Activated T-cell treated with anti-CD3 and anti-CD28 coated beads for 24 hours (primary cell): Measurements from ENCODE around the gene SLIT1.

Experiments used
- DNase-seq: peaks from one replicate; pipeline ENCODE4 v3.0.0-alpha.2; 2020; ENCODE audit warnings: low read depth

The SLIT1 gene

DNA sequence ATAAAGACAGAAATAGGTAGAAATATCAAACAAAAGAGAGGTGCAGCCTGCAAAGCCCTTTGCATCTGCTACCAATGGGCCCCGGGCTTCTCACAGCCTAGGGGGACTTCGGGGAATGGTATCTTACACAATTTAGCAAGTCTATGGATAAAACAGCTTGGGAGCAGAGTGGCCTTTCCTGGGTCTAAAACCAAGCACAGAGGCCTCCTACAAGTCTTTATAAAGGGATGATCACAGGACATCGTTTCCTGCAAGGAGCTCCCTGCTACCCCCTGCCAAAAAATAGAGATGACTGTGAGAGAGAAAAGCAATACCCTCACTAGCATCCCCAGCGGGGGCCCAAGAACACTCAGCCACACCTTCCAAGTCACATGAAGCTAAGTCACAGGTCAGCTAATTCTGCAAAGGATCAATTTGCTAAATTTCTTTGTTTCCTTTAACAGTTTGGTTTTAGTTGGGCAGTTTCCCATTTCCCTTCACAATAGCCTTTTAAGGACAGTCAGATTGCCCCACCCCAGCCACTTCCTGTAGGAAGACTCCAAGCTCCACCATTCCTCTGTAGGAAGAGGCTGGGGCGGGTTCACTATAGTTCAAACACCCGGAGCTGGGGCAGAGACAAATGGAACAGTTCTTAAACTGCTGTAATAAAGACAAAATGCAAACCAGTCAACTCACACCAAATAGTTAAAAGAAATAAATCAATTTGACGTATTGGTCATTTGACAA lies 105.5 kb downstream of the SLIT1 start:
- no peak for DNase-seq

DNA sequence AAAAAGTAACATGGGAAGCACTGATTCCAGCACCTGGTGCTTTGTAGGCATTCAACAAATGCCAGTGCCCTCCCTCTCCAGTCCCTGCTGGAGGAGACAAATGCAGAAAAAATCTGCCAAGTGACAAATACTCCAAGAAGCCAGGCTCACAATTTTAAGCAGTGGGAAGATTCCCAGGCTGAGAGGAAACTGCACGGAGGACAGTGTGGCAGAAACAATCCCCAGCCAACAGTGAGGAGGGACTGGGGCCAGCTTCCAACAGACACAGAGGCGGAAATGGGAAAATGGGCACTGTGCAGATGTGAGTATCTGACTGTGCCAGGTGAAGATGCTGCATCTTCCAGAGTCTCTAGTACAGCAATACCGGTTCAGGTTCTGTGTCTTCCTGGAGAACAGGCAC lies 106.3 kb downstream of the SLIT1 start:
- no peak for DNase-seq

GRCh38 chr10:97078938-97079445 lies 106.8 kb downstream of the SLIT1 start:
- DNase-seq, result no peak

GRCh38 chr10:97078261-97078937 lies 107.4 kb downstream of the SLIT1 start:
- DNase-seq, result no peak

DNA sequence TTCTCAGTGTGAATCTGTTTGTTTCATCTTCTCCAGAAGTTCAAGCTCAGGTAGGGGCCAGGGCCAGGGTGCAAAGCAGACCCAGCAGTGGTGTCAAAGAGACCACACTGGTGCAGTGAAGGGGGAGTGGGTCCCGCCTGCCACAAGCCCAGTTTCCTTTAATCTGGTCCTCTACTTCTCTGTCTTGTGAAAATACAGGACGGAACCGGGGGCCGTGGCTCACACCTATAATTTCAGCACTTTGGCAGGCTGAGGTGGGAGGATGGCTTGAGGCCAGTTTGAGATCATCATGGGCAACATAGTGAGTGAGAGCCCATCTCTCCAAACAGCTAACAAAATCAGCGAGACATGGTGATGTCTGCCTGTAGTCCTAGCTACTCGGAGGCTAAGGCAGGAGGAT lies 109.0 kb downstream of the SLIT1 start:
- no peak for DNase-seq

- no peak for DNase-seq
These were observed 109.7 kb downstream of the SLIT1 start for GRCh38 chr10:97075961-97076525.

DNA sequence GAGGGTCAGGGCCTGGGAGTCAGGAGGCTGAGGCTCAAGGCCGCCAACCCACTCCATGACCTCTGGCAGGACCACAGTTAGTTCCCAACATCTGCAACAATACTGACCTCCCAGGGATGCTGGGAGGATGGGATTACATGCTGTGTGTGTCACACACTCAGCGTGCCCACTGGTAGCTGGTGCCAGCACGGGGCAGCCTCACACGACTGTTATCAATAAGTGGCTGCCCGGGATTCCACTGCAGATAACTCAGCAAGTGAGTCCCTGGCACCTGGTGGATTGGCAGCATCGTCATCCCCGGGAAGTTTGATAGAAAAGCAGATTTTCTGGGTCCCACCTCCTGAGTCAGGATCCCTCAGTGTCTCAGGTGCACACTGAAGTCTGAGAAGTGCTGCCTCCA lies 110.3 kb downstream of the SLIT1 start:
- DNase-seq, result no peak

- DNase-seq, result no peak
These were observed 111.3 kb downstream of the SLIT1 start for GRCh38 chr10:97074256-97075145.

DNA sequence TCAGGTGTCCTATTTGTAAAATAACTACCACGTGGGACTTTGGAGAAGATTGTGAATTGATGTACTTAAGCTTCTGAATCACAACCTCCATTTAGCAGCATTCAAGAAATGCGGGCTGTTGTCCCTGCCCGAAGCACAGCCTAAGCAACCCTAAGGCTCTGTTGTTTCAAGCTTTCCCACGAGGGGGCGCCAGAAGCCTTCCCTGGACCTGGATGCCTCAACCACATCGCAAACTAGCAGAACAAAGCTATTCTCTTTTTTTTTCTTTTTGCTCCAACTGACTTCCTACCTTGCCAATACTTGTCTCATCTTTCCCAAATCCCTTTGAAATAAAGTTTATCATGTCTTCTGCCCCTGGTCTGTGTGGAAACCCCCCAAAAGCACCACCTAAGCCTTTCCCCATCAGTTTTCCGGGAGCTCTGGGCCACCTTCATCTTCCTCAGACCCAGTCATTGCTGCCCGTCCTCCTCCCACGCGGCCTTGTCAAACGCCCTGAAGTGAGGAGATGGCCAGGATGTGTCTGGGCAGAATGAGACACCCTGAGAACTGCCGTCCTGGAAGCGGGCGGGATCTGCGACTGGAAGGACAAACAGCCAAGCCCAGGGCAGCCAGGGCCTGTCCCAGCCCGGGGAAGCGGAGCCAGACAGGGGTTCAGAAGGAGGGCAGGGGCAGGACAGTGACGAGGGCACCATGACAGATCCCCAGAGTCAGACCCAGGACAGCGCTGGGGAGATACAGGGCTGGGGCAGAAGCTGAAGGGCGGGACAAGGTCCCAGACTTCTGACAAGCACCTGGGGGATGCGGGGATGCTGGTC lies 112.7 kb downstream of the SLIT1 start:
- DNase-seq, result peak; percentile 68

DNA sequence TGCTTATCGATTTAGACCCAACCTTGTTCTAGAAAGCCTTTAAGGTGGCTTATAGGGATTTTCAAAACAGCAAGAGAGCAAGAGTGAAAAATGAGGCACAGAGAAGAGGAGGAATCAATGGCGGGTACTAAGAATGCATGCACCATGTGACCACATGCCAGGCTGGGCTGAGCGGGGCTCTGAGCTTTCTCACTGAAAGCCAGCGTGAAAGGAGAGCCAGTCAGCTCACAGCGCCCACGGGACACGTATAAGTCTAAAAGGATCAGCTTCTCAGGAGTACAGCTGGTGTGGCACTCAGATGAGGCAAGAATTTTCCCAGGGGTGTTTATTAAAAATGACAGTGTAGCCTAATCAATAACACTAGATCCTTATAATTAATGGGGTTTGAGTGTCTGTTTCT lies 114.3 kb downstream of the SLIT1 start:
- DNase-seq, result no peak

GRCh38 chr10:97069576-97070362 lies 116.0 kb downstream of the SLIT1 start:
- no peak for DNase-seq

DNA sequence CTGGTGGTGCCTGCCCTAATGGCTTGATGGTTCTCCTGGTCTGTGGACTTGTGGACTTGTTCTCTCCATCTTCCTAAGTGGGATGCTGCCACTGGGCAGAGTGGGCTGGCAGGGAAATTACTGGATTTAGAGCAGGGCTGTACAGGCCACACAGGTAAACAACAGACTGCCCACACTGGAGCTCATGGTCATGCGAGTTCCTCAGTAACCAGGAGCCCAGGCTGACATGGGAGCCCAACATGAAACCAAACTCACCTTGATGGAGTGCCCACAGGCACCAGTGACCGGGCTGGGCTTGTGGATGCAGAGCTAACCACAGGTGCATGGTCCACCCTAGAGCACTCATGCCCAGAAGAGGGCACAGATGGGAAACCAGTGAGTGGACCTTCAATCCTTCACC lies 116.7 kb downstream of the SLIT1 start:
- DNase-seq, result no peak

- no peak for DNase-seq
These were observed 117.9 kb downstream of the SLIT1 start for GRCh38 chr10:97067716-97068391.

DNA sequence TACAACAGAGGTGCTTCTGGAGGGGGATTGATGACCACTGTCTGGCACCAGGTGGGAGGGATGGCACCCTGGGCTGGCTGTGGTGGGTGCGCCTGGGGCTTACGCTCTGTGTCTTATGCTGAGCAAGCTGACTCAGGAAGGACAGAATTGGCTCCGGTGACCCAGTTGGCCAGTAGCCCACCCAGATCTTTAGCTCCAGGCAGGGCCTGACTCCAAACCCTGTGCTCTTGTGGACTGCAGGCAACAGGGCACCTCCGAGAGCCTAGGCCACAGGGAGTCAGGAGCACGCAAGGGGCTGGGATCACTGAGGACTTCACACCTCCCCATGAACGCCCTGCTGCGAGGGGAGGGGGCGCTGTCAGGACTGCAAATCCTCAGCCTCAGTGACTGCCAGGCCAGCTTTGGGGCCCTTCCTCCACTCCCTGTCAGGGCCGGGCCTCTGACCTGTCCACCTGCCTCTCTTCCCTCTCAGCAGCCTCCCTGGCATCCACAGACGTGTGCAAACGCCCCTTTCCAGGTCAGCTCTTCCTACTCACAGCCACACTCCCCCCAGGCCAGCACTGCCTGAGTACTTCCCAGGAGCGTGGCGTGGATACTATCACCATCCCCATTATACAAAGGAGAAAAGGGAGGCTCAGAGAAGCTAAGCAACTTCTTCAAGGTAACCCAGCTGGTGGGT lies 118.7 kb downstream of the SLIT1 start:
- no peak for DNase-seq

DNA sequence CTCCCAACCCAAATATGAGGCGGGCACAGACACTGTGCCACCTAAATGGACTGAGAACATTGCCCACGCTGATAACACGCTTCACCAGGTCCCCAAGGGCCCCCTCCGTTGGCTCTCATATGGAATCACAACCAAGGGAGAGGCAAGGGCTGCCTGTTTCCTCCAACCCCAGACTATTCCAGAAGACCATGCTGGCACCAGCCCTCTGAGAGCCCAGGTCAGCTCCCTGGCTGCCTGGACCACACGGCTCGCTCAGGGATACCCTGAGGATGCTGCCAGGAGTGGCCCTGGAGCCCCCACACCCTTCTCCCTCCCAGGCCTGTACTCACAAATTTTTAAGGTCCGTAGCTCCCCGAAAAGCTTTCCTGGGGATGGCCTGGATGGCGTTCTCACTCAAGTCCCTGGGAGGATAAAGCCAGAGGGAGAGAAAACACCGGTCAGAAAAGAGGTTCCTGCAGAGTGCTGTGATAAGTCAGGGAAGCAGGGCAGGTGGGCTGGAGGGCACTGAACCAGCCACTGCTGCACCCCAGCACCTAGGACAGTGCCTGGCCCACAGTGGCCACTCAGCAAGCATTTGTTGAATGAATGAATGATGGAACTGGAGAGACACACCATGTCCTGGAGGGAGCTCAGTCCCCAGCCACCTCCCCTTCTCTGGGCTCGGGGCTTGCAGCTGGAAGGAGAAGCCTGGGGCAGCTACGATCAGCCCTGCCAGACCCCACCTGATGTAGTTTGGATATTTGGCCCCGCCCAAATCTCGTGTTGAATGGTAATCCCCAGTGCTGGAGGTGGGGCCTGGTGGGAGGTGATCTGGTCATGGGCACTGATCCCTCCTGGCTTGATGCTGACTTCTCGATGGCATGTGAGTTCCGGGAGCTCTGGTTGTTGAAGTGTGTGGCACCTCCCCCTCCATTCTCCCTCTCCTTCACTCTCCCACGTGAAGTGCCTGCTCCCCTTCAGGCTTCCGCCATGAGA lies 119.8 kb downstream of the SLIT1 start:
- no peak for DNase-seq

- DNase-seq, result no peak
These were observed 120.6 kb downstream of the SLIT1 start for GRCh38 chr10:97065128-97065527.

GRCh38 chr10:97063983-97064837 lies 121.5 kb downstream of the SLIT1 start:
- DNase-seq, result no peak
